HUES48 (cell line): ENCODE measurements around the gene STK39.

Experiments
- H3K27ac ChIP-seq: one replicate; pipeline ENCODE4 v1.7.0; 2013; ENCODE audit warnings: low read depth, low read length, inconsistent platforms
- H3K27me3 ChIP-seq: 2 replicates; pipeline ENCODE4 v1.6.1; 2013; ENCODE audit warnings: mild to moderate bottlenecking, low read length; ENCODE audit not compliant: control insufficient read depth, insufficient read depth
- H3K36me3 ChIP-seq: 2 replicates; pipeline ENCODE4 v1.6.1; 2013; ENCODE audit warnings: low read length; ENCODE audit not compliant: control insufficient read depth, insufficient read depth
- H3K4me1 ChIP-seq: 2 replicates; pipeline ENCODE4 v1.6.1; 2013; ENCODE audit warnings: mild to moderate bottlenecking, low read length; ENCODE audit not compliant: control insufficient read depth, insufficient read depth
- H3K4me3 ChIP-seq: 2 replicates; pipeline ENCODE4 v1.5.1; 2013; ENCODE audit warnings: mild to moderate bottlenecking, low read depth, low read length
- H3K9ac ChIP-seq: 2 replicates; pipeline ENCODE4 v1.6.1; 2013; ENCODE audit warnings: mild to moderate bottlenecking, low read depth, low read length, moderate library complexity
- H3K9me3 ChIP-seq: 2 replicates; pipeline ENCODE4 v1.6.1; 2013; ENCODE audit warnings: low read length; ENCODE audit not compliant: control insufficient read depth, insufficient read depth

STK39 gene

GRCh38 chr2:168145011-168145410 lies 102.4 kb downstream of the STK39 start:
- no peak overlapping the region for H3K4me3 ChIP-seq
- H3K27me3 ChIP-seq: no peaks in the 10 kb centered on the region
- H3K9me3 ChIP-seq: no peaks in the 10 kb centered on the region
- H3K36me3 ChIP-seq: peaks cover 4% of the 10 kb centered on the region; the same call in 1 of the 2 replicates
- H3K4me1 ChIP-seq: 0 out of 2 replicates have a peak, but pooled peaks cover 6% of the 10 kb centered on the region
- no peak overlapping the region for H3K9ac ChIP-seq
- no peak overlapping the region for H3K27ac ChIP-seq

DNA sequence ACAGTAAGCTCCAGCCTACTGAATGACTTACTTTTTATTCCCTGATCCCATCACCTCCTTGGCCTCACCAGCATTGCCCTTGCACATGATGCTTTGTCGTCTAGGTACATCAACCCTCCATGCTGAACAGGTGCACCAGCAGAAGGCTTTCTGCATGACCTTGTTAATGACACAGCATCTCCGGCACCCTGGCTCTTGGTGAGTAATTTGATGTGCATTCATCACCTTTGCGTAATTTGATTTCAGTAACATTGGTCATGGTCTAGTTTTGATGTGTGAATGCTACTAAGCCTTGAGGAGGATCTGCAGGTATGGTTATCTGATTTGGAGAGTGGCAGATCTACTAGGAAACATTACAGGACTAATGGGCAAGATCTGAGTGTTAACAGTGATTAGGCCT lies 103.6 kb downstream of the STK39 start:
- peaks cover 4% of the 10 kb centered on the region; the same call in 1 of the 2 replicates for H3K36me3 ChIP-seq
- no peak overlapping the region for H3K4me3 ChIP-seq
- peaks cover 4% of the 10 kb centered on the region for H3K4me1 ChIP-seq
- H3K27me3 ChIP-seq: no peaks in the 10 kb centered on the region
- H3K27ac ChIP-seq: no peak overlapping the region
- no peaks in the 10 kb centered on the region for H3K9me3 ChIP-seq
- H3K9ac ChIP-seq: no peak overlapping the region

DNA sequence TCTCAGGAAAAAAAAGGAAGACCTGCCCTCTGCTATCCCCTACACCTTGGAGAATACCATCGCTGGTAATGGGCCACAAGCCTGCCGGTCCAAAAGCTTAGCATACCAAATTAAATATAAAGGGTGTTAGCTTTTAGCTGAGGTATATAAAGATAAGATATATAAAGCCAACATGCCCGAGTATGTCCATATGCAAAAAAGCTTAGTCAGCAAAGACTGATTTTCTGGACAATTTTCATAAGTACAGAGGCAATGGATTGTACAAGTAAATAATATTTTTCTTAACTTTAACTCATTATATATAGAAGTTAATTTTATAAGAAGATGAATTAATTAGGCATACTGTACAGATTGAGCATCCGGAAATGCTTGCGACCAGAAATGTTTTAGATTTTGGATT lies 106.5 kb downstream of the STK39 start:
- H3K4me1 ChIP-seq: peaks cover 27% of the 10 kb centered on the region
- H3K36me3 ChIP-seq: peaks cover 4% of the 10 kb centered on the region; the same call in 1 of the 2 replicates
- H3K27me3 ChIP-seq: no peaks in the 10 kb centered on the region
- no peaks in the 10 kb centered on the region for H3K9me3 ChIP-seq
- no peak overlapping the region for H3K4me3 ChIP-seq
- H3K27ac ChIP-seq: no peak overlapping the region
- no peak overlapping the region for H3K9ac ChIP-seq

GRCh38 chr2:168139852-168140251 lies 107.5 kb downstream of the STK39 start:
- peaks cover 27% of the 10 kb centered on the region for H3K4me1 ChIP-seq
- no peak overlapping the region for H3K4me3 ChIP-seq
- H3K36me3 ChIP-seq: peaks cover 4% of the 10 kb centered on the region; the same call in 1 of the 2 replicates
- H3K9me3 ChIP-seq: no peaks in the 10 kb centered on the region
- H3K27ac ChIP-seq: no peak overlapping the region
- H3K9ac ChIP-seq: no peak overlapping the region
- no peaks in the 10 kb centered on the region for H3K27me3 ChIP-seq

DNA sequence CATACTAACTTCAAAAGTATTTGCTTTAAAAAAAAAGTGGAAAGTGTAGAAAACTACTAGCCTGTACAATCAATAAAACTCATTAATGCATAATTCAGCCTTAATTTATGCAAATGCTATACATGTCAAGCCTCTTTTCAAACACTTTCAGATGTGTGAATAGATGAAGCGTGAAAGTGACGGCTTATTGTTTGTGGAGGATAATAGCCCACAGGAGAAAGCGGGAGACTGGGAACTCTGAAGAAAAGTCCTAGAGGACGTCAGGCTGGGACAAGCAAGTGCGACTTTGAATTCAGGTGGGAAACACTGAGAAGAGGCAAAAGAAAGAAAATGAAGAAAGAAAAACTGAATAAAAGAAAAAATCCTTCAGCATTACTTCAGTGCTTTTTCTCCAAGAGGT lies 108.5 kb downstream of the STK39 start:
- H3K4me1 ChIP-seq: peaks cover 27% of the 10 kb centered on the region
- H3K27ac ChIP-seq: no peak overlapping the region
- no peak overlapping the region for H3K4me3 ChIP-seq
- H3K9me3 ChIP-seq: no peaks in the 10 kb centered on the region
- H3K36me3 ChIP-seq: peaks cover 4% of the 10 kb centered on the region; the same call in 1 of the 2 replicates
- no peak overlapping the region for H3K9ac ChIP-seq
- H3K27me3 ChIP-seq: no peaks in the 10 kb centered on the region

DNA sequence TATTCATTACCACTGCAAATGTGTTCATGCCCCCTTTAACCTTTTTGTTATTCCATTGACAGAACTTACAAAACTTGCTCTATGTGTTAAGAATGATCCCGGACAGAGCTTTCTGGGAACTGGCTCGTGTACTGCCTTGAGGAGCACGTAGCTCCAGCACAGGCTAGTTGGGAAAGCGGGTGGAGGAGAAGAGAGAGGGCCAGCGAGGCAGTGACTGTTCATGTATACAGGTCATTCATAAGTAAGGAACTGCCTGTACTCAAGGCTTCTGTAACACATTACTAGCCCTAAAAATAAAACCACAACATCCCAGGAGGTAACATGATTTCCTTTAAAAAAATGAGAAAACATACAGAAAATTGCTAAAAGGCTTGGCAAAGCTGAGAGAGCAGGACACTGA lies 109.0 kb downstream of the STK39 start:
- no peaks in the 10 kb centered on the region for H3K27me3 ChIP-seq
- H3K27ac ChIP-seq: peak overlapping the region; percentile 80
- no peak overlapping the region for H3K9ac ChIP-seq
- H3K4me1 ChIP-seq: peaks cover 27% of the 10 kb centered on the region
- H3K36me3 ChIP-seq: peaks cover 4% of the 10 kb centered on the region; the same call in 1 of the 2 replicates
- H3K4me3 ChIP-seq: peak overlapping the region; percentile 12; the same call in 1 of the 2 replicates
- no peaks in the 10 kb centered on the region for H3K9me3 ChIP-seq

- Histone ChIP-seq H3K9me3 (no peaks in the 10 kb centered on the region), H3K27ac (peak overlapping the region; percentile 80), H3K36me3 (peaks cover 4% of the 10 kb centered on the region; the same call in 1 of the 2 replicates), H3K4me3 (peak overlapping the region; percentile 12; the same call in 1 of the 2 replicates), H3K9ac (0 out of 2 replicates have a peak overlapping the region, but pooled peaks have one; percentile 4), H3K4me1 (peaks cover 27% of the 10 kb centered on the region), H3K27me3 (no peaks in the 10 kb centered on the region)
Measured at GRCh38 chr2:168137510-168138180, 109.8 kb downstream of the STK39 start.

- Histone ChIP-seq H3K27me3 (no peaks in the 10 kb centered on the region), H3K4me3 (no peak overlapping the region), H3K4me1 (peaks cover 31% of the 10 kb centered on the region), H3K9me3 (no peaks in the 10 kb centered on the region), H3K27ac (no peak overlapping the region), H3K9ac (no peak overlapping the region), H3K36me3 (peaks cover 4% of the 10 kb centered on the region; the same call in 1 of the 2 replicates)
Measured at GRCh38 chr2:168136392-168136977, 110.9 kb downstream of the STK39 start.

GRCh38 chr2:168135630-168136029 lies 111.8 kb downstream of the STK39 start:
- Histone ChIP-seq H3K27ac (no peak overlapping the region), H3K9ac (no peak overlapping the region)

GRCh38 chr2:168135121-168135520 lies 112.3 kb downstream of the STK39 start:
- Histone ChIP-seq H3K9ac (no peak overlapping the region), H3K4me1 (peaks cover 32% of the 10 kb centered on the region), H3K36me3 (peaks cover under 1% of the 10 kb centered on the region; the same call in 1 of the 2 replicates), H3K9me3 (no peaks in the 10 kb centered on the region), H3K27ac (no peak overlapping the region), H3K27me3 (no peaks in the 10 kb centered on the region), H3K4me3 (no peak overlapping the region)

More at GRCh38 chr2:168135630-168136029, 111.8 kb downstream of the STK39 start:
- H3K4me1 ChIP-seq: peaks cover 32% of the 10 kb centered on the region
- peaks cover 4% of the 10 kb centered on the region; the same call in 1 of the 2 replicates for H3K36me3 ChIP-seq
- no peaks in the 10 kb centered on the region for H3K27me3 ChIP-seq
- H3K4me3 ChIP-seq: no peak overlapping the region
- H3K9me3 ChIP-seq: no peaks in the 10 kb centered on the region

DNA sequence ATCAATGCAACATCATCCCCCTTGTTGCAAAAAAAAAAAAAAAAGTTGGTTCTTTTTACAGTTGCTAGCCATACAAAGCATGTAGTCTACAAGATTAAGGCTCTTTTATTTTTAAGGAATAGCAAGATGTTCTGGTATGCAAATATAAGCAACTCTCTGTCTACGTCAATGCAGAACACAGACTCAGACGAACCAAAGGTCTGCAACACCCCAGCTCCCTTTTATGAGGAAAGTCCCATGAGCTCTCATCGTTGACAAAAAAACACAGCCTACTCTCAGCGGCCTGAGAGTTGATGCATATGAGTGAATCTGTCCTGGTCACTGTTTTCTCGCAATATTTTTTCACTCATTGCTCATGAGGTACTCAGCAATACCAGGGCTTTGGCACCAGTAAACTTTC lies 112.9 kb downstream of the STK39 start:
- peaks cover 32% of the 10 kb centered on the region for H3K4me1 ChIP-seq
- H3K27ac ChIP-seq: no peak overlapping the region
- H3K36me3 ChIP-seq: peaks cover under 1% of the 10 kb centered on the region; the same call in 1 of the 2 replicates
- no peaks in the 10 kb centered on the region for H3K9me3 ChIP-seq
- H3K27me3 ChIP-seq: no peaks in the 10 kb centered on the region
- H3K4me3 ChIP-seq: no peak overlapping the region
- H3K9ac ChIP-seq: no peak overlapping the region
